T-helper 17 cell (primary cell): Measurements from ENCODE around the gene IL6ST. TPM values are rescaled to one million over a fixed set of nuclear protein-coding genes. Genes with fewer than 3 reads are reported as not detected.
"Not testable (repeated sequence)": the region's sequence is repeated elsewhere in the genome, so short reads cannot be mapped to it uniquely, and the experiment has no call there.

Experiments
- ATAC-seq: fragments of 150-1000 bp; cut with Tn5 transposase; 2 replicates; pipeline ENCODE4 v1.10.0; 2021; ENCODE audit warnings: mild to moderate bottlenecking, moderate library complexity
- DNase-seq, 3 donors: peaks; one replicate each; pipeline versions ENCODE4 v3.0.0 to v3.0.0-alpha.2; 2020 to 2021
- H3K9me3 ChIP-seq: one replicate; pipeline ENCODE4 v1.7.0; 2013; ENCODE audit warnings: low read length, mild to moderate bottlenecking; ENCODE audit not compliant: control insufficient read depth, poor library complexity, severe bottlenecking
- H3K27ac Mint-ChIP-seq: one replicate; pipeline ENCODE4 v1.8.0; 2022; ENCODE audit warnings: mild to moderate bottlenecking, moderate library complexity, mixed read lengths
- H3K27me3 Mint-ChIP-seq: one replicate; pipeline ENCODE4 v1.8.0; 2022; ENCODE audit warnings: mixed read lengths
- H3K36me3 Mint-ChIP-seq: one replicate; pipeline ENCODE4 v1.8.0; 2022; ENCODE audit warnings: low read depth, mixed read lengths
- H3K4me1 Mint-ChIP-seq: one replicate; pipeline ENCODE4 v1.8.0; 2022; ENCODE audit warnings: mild to moderate bottlenecking, mixed read lengths
- H3K4me3 Mint-ChIP-seq: one replicate; pipeline ENCODE4 v1.8.0; 2022; ENCODE audit warnings: mild to moderate bottlenecking, moderate library complexity, mixed read lengths
- total RNA-seq, 4 donors: library from RNA in 2 of 4; stranded (reverse) in 2 of 4; gene quantifications; one replicate each; pipeline ENCODE4 v1.2.3 and lab custom pipeline; 2022 to 2026

The IL6ST gene
- total RNA-seq, 2 donors from 2014 or later: 159 TPM

DNA sequence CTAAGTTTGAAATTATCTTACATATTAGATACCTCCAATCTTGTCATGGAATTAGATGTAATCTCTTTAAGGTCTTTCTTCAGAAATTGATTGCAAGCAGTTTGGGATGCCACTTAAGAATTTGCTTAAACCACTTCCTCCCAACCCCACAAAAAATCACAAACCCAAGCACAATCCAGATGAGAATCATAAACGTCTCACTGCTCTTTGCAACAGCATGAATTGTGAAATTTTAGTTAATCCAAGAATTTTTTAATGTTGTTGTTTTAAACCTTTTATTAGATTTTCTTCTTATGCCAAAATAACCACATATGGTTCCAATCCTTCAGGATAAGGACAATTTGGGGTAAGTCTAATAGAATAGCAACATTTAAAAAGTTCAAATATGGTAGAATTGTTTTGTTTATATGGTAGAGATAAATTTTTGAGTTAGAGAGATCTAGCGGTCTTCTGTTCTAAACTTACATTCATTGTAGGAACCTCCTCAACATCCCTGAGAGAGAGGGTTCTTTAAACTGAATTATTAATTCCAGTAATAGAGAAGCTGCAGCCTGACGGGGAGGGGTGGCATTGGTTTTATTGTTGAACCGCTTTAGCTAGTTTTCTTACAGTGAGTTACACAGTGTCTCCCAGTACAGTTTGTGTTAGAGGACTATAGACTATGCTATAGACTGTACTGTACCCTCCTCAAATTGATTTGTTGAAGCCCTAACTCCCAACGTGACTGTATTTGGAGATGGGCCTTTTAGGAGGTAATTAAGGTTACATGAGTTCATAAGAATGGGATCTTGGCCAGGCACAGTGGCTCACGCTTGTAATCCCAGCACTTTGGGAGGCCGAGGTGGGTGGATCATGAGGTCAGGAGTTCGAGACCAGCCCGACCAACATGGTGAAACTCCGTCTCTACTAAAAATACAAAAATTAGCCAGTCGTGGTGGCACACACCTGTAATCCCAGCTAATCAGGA is 24.8 kb upstream of the IL6ST start:
- ATAC-seq: no peak
- peaks cover 11% of the 10 kb centered on the region for H3K4me1 Mint-ChIP-seq

DNA sequence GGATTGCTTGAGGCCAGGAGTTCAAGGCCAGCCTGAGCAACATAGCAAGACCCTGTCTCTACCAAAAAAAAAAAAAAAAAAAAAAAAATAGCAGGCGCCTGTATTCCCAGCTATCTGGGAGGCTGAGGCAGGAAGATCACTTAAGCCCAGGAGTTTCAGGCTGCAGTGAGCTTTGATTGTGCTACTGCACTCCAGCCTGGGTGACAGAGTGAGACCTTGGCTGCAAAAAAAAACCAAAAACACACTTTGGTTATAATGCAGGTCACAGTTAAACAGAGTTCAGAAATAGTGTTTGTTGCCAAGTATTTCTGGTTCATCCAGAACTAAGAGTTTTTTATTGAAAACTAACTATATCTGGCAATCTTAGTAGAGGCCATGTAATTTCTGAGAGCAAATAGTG is 24.1 kb upstream of the IL6ST start:
- Mint-ChIP-seq H3K27me3 (no peaks in the 10 kb centered on the region), H3K4me1 (peaks cover 11% of the 10 kb centered on the region), H3K36me3 (no peaks in the 10 kb centered on the region), H3K27ac (peak overlapping the region; percentile 32), H3K4me3 (no peak overlapping the region)
- no peaks in the 10 kb centered on the region for H3K9me3 ChIP-seq
- ATAC-seq: no peak
- no peak for DNase-seq

More for the DNA sequence above, 24.8 kb upstream of the IL6ST start:
- Mint-ChIP-seq H3K27ac (peak overlapping the region; percentile 32), H3K4me3 (peak overlapping the region; percentile 15), H3K36me3 (no peaks in the 10 kb centered on the region), H3K27me3 (no peaks in the 10 kb centered on the region)
- no peak for DNase-seq
- no peaks in the 10 kb centered on the region for H3K9me3 ChIP-seq

GRCh38 chr5:56014701-56015100 is 19.9 kb upstream of the IL6ST start:
- H3K36me3 Mint-ChIP-seq, DNase-seq, H3K9me3 ChIP-seq, H3K4me3 Mint-ChIP-seq, H3K27me3 Mint-ChIP-seq, ATAC-seq, H3K27ac Mint-ChIP-seq: not testable (repeated sequence)
- peaks cover 24% of the 10 kb centered on the region for H3K4me1 Mint-ChIP-seq

DNA sequence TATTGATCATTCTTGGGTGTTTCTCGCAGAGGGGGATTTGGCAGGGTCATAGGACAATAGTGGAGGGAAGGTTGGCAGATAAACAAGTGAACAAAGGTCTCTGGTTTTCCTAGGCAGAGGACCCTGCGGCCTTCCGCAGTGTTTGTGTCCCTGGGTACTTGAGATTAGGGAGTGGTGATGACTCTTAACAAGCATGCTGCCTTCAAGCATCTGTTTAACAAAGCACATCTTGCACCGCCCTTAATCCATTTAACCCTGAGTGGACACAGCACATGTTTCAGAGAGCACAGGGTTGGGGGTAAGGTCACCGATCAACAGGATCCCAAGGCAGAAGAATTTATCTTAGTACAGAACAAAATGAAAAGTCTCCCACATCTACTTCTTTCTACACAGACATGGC is 19.2 kb upstream of the IL6ST start:
- peaks cover 18% of the 10 kb centered on the region for H3K4me1 Mint-ChIP-seq
- not testable (repeated sequence) for H3K9me3 ChIP-seq, H3K4me3 Mint-ChIP-seq, H3K27me3 Mint-ChIP-seq, ATAC-seq, H3K36me3 Mint-ChIP-seq, DNase-seq, H3K27ac Mint-ChIP-seq

- H3K4me1 Mint-ChIP-seq: peaks cover 18% of the 10 kb centered on the region
- ATAC-seq: peak; percentile 94
- H3K4me3 Mint-ChIP-seq: peak overlapping the region; percentile 68
These were observed 17.7 kb upstream of the IL6ST start for GRCh38 chr5:56012281-56012963.

GRCh38 chr5:56011835-56012234 is 17.1 kb upstream of the IL6ST start:
- DNase-seq: no peak
- Mint-ChIP-seq H3K27me3 (no peaks in the 10 kb centered on the region), H3K4me3 (peak overlapping the region; percentile 68), H3K27ac (peak overlapping the region; percentile 57), H3K36me3 (no peaks in the 10 kb centered on the region), H3K4me1 (peaks cover 18% of the 10 kb centered on the region)
- ATAC-seq: no peak
- no peaks in the 10 kb centered on the region for H3K9me3 ChIP-seq

More at GRCh38 chr5:56012281-56012963, 17.7 kb upstream of the IL6ST start:
- H3K9me3 ChIP-seq: no peaks in the 10 kb centered on the region
- H3K27ac Mint-ChIP-seq: peak overlapping the region; percentile 57
- H3K36me3 Mint-ChIP-seq: no peaks in the 10 kb centered on the region
- H3K27me3 Mint-ChIP-seq: no peaks in the 10 kb centered on the region
- DNase-seq: peak in 2 of 3 donors; percentile 10 to 12

DNA sequence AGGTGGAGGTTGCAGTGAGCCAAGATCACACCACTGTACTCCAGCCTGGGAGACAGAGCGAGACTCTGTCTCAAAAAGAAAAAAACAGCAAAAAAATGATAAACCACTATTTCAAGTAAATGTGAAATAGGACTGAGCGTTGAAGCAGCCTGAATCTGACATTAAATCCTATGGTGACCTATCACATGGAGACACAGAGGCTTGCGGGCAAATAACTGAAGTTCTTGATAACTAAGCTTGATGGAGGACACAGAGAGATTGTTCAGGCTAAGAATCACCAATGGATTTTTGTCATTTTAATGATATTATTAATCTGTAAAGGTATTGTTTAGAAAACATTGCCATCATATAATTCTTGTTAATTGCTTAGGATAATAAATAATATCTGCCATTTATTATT is 15.7 kb upstream of the IL6ST start:
- H3K4me1 Mint-ChIP-seq: peaks cover 31% of the 10 kb centered on the region
- no peak for ATAC-seq
- H3K4me3 Mint-ChIP-seq: no peak overlapping the region
- H3K27ac Mint-ChIP-seq: no peak overlapping the region
- H3K9me3 ChIP-seq: no peaks in the 10 kb centered on the region
- DNase-seq: no peak
- H3K36me3 Mint-ChIP-seq: no peaks in the 10 kb centered on the region
- no peaks in the 10 kb centered on the region for H3K27me3 Mint-ChIP-seq

- H3K4me3 Mint-ChIP-seq: no peak overlapping the region
- H3K36me3 Mint-ChIP-seq: no peaks in the 10 kb centered on the region
- ATAC-seq (no peak), DNase-seq (no peak)
- H3K9me3 ChIP-seq: no peaks in the 10 kb centered on the region
- H3K4me1 Mint-ChIP-seq: peaks cover 15% of the 10 kb centered on the region
- H3K27me3 Mint-ChIP-seq: no peaks in the 10 kb centered on the region
- no peak overlapping the region for H3K27ac Mint-ChIP-seq
These were observed 11.8 kb upstream of the IL6ST start for GRCh38 chr5:56006600-56006999.

DNA sequence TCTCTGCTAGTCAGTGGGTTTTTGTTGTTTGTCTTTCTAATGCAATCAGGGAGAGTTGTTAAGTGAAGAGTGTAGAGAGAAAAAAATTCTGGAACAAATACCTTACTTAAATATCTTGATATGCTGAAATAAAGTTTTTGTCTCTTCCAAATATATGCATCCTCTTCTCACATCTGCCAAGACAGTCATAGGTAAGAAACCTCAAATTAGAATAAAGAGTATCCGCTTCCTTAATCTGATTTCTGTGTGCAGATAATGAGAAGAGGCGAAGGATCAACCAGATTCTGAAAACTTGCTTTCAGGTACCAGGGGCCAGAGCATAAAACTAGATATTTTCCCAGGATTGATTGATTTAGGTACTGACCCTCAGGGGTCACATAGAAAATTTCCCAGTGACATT is 11.3 kb upstream of the IL6ST start:
- DNase-seq (no peak), ATAC-seq (peak; percentile 50)
- H3K36me3 Mint-ChIP-seq: no peaks in the 10 kb centered on the region
- H3K4me3 Mint-ChIP-seq: peak overlapping the region; percentile 15
- no peaks in the 10 kb centered on the region for H3K9me3 ChIP-seq
- peak overlapping the region; percentile 47 for H3K27ac Mint-ChIP-seq
- H3K27me3 Mint-ChIP-seq: no peaks in the 10 kb centered on the region
- peaks cover 15% of the 10 kb centered on the region for H3K4me1 Mint-ChIP-seq

DNA sequence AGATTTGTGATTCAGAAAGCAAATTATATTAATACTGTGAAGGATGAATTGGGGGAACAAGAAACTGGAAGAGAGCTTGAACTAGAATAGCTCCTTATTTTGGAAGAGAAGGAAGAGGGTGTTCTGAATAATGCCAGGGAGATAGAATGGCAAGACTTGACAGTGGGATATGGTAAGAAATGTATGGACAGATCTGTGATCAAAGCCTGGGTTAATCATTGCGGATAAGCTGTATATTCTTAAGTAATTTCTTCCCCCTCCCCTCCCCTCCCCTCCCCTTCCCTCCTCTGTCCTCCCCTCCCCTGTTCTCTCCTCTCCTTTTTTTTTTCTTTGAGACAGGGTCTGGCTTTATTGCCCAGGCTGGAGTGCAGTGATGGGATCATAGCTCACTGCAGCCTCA is 10.1 kb upstream of the IL6ST start:
- no peaks in the 10 kb centered on the region for H3K36me3 Mint-ChIP-seq
- peaks cover 15% of the 10 kb centered on the region for H3K4me1 Mint-ChIP-seq
- ATAC-seq: no peak
- H3K27me3 Mint-ChIP-seq: no peaks in the 10 kb centered on the region
- DNase-seq: no peak
- H3K4me3 Mint-ChIP-seq: no peak overlapping the region
- H3K9me3 ChIP-seq: no peaks in the 10 kb centered on the region
- H3K27ac Mint-ChIP-seq: no peak overlapping the region

GRCh38 chr5:56003679-56004078 is 8.9 kb upstream of the IL6ST start:
- Mint-ChIP-seq H3K27me3 (no peaks in the 10 kb centered on the region), H3K36me3 (no peaks in the 10 kb centered on the region), H3K27ac (no peak overlapping the region), H3K4me3 (no peak overlapping the region), H3K4me1 (peaks cover 15% of the 10 kb centered on the region)
- H3K9me3 ChIP-seq: no peaks in the 10 kb centered on the region
- no peak for DNase-seq
- ATAC-seq: no peak

DNA sequence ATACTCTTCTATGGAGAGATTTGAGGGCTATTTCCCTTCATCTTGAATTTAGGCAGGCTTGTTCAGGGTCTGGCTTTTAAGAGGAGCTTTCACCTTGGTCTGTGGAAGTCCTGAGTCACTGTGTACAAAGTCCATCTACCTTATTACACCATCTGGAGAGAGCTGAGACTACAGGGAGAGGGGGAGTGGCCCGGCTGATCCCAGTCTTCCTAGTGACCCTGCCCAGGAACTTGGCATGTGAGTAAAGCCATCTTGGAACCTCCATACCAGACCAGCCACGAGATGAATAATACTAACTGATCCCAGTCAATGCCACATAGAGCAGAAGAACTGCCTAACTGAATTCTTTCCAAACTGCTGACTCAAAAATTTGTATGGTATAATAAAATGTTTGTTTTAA is 8.4 kb upstream of the IL6ST start:
- Mint-ChIP-seq H3K4me1 (peaks cover 18% of the 10 kb centered on the region), H3K27ac (no peak overlapping the region), H3K36me3 (no peaks in the 10 kb centered on the region), H3K27me3 (no peaks in the 10 kb centered on the region), H3K4me3 (no peak overlapping the region)
- no peak for DNase-seq
- no peaks in the 10 kb centered on the region for H3K9me3 ChIP-seq
- no peak for ATAC-seq

DNA sequence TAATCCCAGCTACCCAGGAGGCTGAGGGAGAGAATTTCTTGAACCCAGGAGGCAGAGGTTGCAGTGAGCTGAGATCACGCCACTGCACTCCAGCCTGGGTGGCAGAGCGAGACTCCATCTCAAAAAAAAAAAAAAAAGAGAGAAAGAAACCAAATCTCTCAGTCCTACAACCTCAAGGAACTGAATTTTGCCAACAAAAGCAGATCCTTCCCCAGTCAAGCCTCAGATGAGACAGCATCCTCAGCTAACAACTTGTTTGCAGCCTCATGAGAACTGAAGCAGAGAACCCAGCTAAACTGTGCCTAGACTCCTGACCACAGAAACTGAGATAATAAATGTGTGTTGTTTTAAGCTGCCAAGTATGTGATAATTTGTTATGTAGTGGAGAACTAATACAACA is 7.5 kb upstream of the IL6ST start:
- Mint-ChIP-seq H3K4me1 (peaks cover 21% of the 10 kb centered on the region), H3K27me3 (no peaks in the 10 kb centered on the region), H3K27ac (no peak overlapping the region), H3K36me3 (peaks cover 3% of the 10 kb centered on the region), H3K4me3 (no peak overlapping the region)
- no peaks in the 10 kb centered on the region for H3K9me3 ChIP-seq
- no peak for ATAC-seq
- no peak for DNase-seq
